Nephron progenitor cell (in vitro differentiated cells): ENCODE measurements around the gene TRAF3.

Source experiments
- DNase-seq: peaks from one replicate; pipeline ENCODE4 v3.0.0; 2021
- H3K27ac Mint-ChIP-seq: 2 replicates; pipeline ENCODE4 v1.8.0; 2021; ENCODE audit warnings: mild to moderate bottlenecking, moderate library complexity, mixed read lengths
- H3K27me3 Mint-ChIP-seq: 2 replicates; pipeline ENCODE4 v1.8.0; 2021; ENCODE audit warnings: mild to moderate bottlenecking, low read depth, mixed read lengths; ENCODE audit not compliant: poor library complexity
- H3K36me3 Mint-ChIP-seq: 2 replicates; pipeline ENCODE4 v1.8.0; 2021; ENCODE audit warnings: low read depth, mixed read lengths
- H3K4me1 Mint-ChIP-seq: 2 replicates; pipeline ENCODE4 v1.8.0; 2021; ENCODE audit warnings: mixed read lengths
- H3K4me3 Mint-ChIP-seq: 2 replicates; pipeline ENCODE4 v1.8.0; 2021; ENCODE audit warnings: mild to moderate bottlenecking, moderate library complexity, mixed read lengths
- H3K9me3 Mint-ChIP-seq: 2 replicates; pipeline ENCODE4 v1.8.0; 2021; ENCODE audit warnings: mild to moderate bottlenecking, moderate library complexity, mixed read lengths
- TF ChIP-seq, protein P1 (sequence below): fragments of 200-600 bp; sonication (generic); IDR thresholded peaks from 2 replicates; pipeline ENCODE4 v1.5.0; 2021; ENCODE audit warnings: antibody characterized with exemption

Gene TRAF3

DNA sequence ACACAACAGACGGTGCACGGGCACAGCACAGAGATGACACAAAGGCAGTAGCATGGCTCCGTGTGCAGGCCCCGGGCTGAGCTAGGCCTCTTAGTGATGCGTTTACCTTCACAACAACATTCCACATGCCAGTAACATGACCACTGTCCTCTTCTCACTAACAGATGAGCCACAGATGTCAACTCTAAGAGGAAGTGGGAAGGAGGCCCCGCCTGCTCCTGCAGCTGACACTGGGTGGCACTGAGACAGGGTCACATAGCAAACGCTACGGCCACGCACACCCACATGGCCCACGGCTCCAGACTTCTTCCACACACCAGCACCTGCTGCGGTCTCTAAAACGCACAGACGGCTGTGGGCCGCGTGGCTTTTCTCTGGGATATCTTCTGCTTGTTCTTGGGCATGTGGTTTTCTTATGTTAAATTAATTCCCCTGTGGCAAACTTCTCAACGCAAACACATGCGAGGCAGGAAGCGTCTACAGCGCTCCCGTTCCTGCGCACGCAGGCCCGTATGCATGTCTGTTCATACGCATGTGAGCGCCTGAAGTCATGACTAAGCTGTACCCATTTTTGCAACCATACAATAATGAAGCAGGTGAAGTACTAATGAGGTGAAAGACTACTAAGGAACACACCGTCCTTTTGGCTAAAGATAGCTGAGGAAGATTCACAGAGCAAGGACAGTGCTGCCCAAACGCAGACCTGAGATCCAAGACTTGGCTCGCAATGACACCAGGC lies 172.0 kb downstream of the TRAF3 start:
- H3K27me3 Mint-ChIP-seq = no peaks in the 10 kb centered on the region
- TF ChIP-seq, protein P1, sequence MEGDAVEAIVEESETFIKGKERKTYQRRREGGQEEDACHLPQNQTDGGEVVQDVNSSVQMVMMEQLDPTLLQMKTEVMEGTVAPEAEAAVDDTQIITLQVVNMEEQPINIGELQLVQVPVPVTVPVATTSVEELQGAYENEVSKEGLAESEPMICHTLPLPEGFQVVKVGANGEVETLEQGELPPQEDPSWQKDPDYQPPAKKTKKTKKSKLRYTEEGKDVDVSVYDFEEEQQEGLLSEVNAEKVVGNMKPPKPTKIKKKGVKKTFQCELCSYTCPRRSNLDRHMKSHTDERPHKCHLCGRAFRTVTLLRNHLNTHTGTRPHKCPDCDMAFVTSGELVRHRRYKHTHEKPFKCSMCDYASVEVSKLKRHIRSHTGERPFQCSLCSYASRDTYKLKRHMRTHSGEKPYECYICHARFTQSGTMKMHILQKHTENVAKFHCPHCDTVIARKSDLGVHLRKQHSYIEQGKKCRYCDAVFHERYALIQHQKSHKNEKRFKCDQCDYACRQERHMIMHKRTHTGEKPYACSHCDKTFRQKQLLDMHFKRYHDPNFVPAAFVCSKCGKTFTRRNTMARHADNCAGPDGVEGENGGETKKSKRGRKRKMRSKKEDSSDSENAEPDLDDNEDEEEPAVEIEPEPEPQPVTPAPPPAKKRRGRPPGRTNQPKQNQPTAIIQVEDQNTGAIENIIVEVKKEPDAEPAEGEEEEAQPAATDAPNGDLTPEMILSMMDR = no peak
- H3K4me1 Mint-ChIP-seq = peaks cover 5% of the 10 kb centered on the region
- no peak for DNase-seq
- no peaks in the 10 kb centered on the region for H3K9me3 Mint-ChIP-seq
- H3K4me3 Mint-ChIP-seq = no peak overlapping the region
- H3K27ac Mint-ChIP-seq = no peak overlapping the region
- peaks cover 72% of the 10 kb centered on the region for H3K36me3 Mint-ChIP-seq

DNA sequence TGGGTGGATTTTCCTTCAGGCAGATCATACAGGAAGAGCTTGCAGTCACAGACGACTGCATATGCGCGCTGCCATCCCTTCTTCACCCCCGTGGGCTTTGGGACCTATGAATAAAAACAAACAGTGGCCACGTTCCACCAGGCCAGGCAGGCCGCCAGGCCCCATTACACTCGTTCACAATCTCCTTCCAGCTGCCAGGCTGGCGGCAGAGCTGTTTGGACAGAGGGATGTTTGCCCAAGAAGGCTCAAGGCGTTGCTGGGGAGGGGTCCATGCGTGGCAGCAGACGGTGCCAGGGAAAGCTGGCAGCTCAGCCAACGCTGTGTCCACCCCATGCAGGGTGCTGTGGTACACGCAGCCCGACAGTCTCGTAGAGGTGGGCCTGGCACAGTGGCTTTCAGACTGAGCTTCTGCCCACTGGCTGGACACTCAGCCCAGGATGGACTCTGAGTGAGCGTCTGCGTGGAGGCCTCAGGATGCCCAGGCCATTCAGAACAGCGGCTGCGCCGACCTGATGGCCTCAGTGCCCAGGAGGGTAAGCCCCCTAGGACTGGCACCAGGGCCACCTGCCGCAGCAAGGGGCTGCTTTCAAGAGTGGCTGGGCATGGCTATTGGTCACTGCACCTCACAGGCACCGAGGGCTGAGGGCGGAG lies 172.7 kb downstream of the TRAF3 start:
- Mint-ChIP-seq H3K27ac (no peak overlapping the region), H3K36me3 (peaks cover 71% of the 10 kb centered on the region), H3K4me3 (no peak overlapping the region), H3K9me3 (no peaks in the 10 kb centered on the region), H3K4me1 (peaks cover 5% of the 10 kb centered on the region), H3K27me3 (no peaks in the 10 kb centered on the region)
- TF ChIP-seq, protein P1 = no peak
- DNase-seq = no peak

DNA sequence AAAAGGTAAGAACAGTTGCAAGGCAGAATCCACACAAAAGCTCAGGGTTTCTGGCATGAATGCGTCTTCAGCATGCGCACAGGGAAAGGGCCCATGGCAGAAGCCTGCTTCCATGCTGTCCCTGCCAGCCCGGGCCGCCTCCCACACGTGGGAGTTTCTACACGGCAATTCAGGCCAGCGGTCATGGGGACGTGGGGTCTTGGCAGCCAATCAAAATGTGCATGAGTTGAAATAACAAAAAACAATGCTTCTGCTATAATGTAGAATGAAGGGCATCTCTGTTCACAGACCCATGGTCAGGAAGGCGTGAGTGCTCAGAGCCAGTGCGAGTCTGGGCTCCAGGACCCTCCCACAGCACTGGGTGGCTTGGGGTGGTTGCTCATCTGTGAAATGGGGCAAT lies 173.8 kb downstream of the TRAF3 start:
- no peaks in the 10 kb centered on the region for H3K9me3 Mint-ChIP-seq
- H3K4me3 Mint-ChIP-seq = no peak overlapping the region
- peaks cover 65% of the 10 kb centered on the region for H3K36me3 Mint-ChIP-seq
- H3K27me3 Mint-ChIP-seq = no peaks in the 10 kb centered on the region
- DNase-seq = no peak
- H3K4me1 Mint-ChIP-seq = peaks cover 10% of the 10 kb centered on the region
- H3K27ac Mint-ChIP-seq = peak overlapping the region; percentile 66
- TF ChIP-seq, protein P1 = no peak

DNA sequence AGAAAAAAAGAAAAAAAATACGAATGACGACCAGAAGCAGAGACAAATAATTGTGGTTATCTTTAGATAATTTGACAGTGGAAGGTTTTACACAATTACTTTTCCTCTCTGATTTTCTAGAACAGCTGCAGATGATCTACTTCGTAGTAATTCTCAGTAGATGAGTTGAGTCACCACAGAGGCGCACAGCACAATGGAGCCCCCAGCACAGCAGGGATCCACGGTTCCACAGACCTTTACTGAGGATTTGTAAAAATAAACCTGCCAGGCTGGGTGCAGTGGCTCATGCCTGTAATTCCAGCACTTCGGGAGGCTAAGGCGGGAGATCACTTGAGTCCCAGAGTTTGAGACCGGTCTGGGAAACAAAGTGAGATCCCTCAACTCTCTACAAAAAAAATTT lies 174.6 kb downstream of the TRAF3 start:
- Mint-ChIP-seq H3K9me3 (no peaks in the 10 kb centered on the region), H3K27me3 (no peaks in the 10 kb centered on the region)
- DNase-seq = no peak

DNA sequence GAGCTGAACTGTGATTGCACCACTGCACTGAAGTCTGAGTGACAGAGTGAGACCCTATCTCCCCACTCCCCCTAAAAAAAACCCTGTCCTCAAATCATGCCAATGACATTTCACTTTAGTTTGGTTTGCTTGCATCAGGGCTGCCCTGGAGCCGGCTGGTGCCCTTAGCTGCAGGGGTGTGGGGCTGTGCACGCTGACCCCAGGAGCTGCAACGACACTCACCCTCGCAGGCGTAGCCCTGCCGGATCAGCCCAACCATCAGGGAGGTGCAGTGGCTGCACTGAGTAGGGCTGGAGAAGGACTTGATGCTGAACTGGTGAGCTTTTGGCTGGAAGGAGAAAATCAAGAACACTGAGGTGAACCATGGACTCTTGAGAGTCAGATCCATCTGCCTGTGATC lies 175.0 kb downstream of the TRAF3 start:
- DNase-seq = no peak
- peaks cover 67% of the 10 kb centered on the region for H3K36me3 Mint-ChIP-seq
- H3K4me3 Mint-ChIP-seq = no peak overlapping the region

More for the DNA sequence above, 174.6 kb downstream of the TRAF3 start:
- no peak overlapping the region for H3K4me3 Mint-ChIP-seq
- peaks cover 69% of the 10 kb centered on the region for H3K36me3 Mint-ChIP-seq
- TF ChIP-seq, protein P1 = no peak
- H3K4me1 Mint-ChIP-seq = peaks cover 10% of the 10 kb centered on the region
- H3K27ac Mint-ChIP-seq = no peak overlapping the region

More for the DNA sequence above, 175.0 kb downstream of the TRAF3 start:
- TF ChIP-seq, protein P1 = no peak
- Mint-ChIP-seq H3K27me3 (no peaks in the 10 kb centered on the region), H3K27ac (peak overlapping the region; percentile 59), H3K9me3 (no peaks in the 10 kb centered on the region), H3K4me1 (peaks cover 10% of the 10 kb centered on the region)
